Gastrocnemius medialis (tissue), 4 donors: ENCODE data around the gene CELF4. TPM values are rescaled to one million over a fixed set of nuclear protein-coding genes. Genes with fewer than 3 reads are reported as not detected.

Source experiments
- ATAC-seq, 2 donors: fragments of 150-250 bp; one replicate each; pipeline ENCODE4 v1.9.1; 2016
- DNase-seq, 2 donors: peaks; one replicate each; pipeline ENCODE4 v3.0.0-alpha.2; 2019
- H3K27ac ChIP-seq, 4 donors: fragments of 200-600 bp; sonication (generic); 1 replicate in 1 of 4; 2 replicates in 3 of 4; pipeline ENCODE4 v1.5.1; 2016 to 2018; ENCODE audit warnings: mild to moderate bottlenecking in 2 of 4, moderate library complexity in 1 of 4
- H3K27me3 ChIP-seq, 3 donors: fragments of 200-600 bp; sonication (generic) in 2 of 3; 1 replicate in 1 of 3; 2 replicates in 2 of 3; pipeline versions ENCODE4 v1.5.1 to v1.6.0; 2016 to 2019; ENCODE audit warnings: mild to moderate bottlenecking in 1 of 3, moderate library complexity in 1 of 3
- H3K36me3 ChIP-seq, 2 donors: fragments of 200-600 bp; sonication (generic) in 1 of 2; one replicate each; pipeline ENCODE4 v1.5.1; 2017 to 2018
- H3K4me1 ChIP-seq, 2 donors: fragments of 200-600 bp; sonication (generic) in 1 of 2; one replicate each; pipeline ENCODE4 v1.5.1; 2016 to 2017; ENCODE audit warnings: mild to moderate bottlenecking in 2 of 2
- H3K4me3 ChIP-seq, 4 donors: fragments of 200-600 bp; sonication (generic) in 3 of 4; 1 replicate in 1 of 4; 2 replicates in 3 of 4; pipeline ENCODE4 v1.5.1; 2016 to 2019; ENCODE audit warnings: mild to moderate bottlenecking in 2 of 4
- H3K9me3 ChIP-seq, 3 donors: fragments of 200-600 bp; sonication (generic) in 2 of 3; 1 replicate in 1 of 3; 2 replicates in 2 of 3; pipeline ENCODE4 v1.5.1; 2016 to 2019
- CTCF ChIP-seq, 5 experiments: fragments of 450-650 bp in 3 of 5; fragments of 200-600 bp in 2 of 5; sonication (generic) in 2 of 5; IDR thresholded peaks in 4 of 5; conservative IDR thresholded peaks in 1 of 5; 1 replicate in 4 of 5; 2 replicates in 1 of 5; pipeline ENCODE4 v1.5.1; 2016 to 2019; ENCODE audit warnings: antibody characterized with exemption in 5 of 5, mild to moderate bottlenecking in 3 of 5, moderate library complexity in 3 of 5
- POLR2A ChIP-seq, 2 donors: fragments of 450-650 bp; IDR thresholded peaks; one replicate each; pipeline ENCODE4 v1.6.1; 2017; ENCODE audit warnings: antibody characterized with exemption in 2 of 2, mild to moderate bottlenecking in 2 of 2, moderate library complexity in 2 of 2
- in situ Hi-C, 4 donors: fragments of 200-750 bp; cut with MboI; loops; one replicate each; pipeline versions ENCODE4 v1.15.0 to v1.8.0; 2017; ENCODE audit warnings: low sequenced_read_pairs in 4 of 4
- intact Hi-C: fragments of 100-400 bp; cut with DNase I; formaldehyde crosslinking; loops from one replicate; pipeline ENCODE4 v1.15.1; 2023; ENCODE audit warnings: low total_unique reads
- total RNA-seq, 4 donors: library from RNA; depleted of rRNA; stranded (reverse); fragments of >200 nt; gene quantifications; one replicate each; pipeline versions ENCODE4 v1.1.0 to v1.2.3, GENCODE V29; 2016

The CELF4 gene
- total RNA-seq, 4 donors from 2014 or later = not detected

- Histone ChIP-seq H3K36me3 (no peaks in the 10 kb centered on the region), H3K27me3 (no peaks in the 10 kb centered on the region), H3K4me3 (no peak overlapping the region), H3K9me3 (no peaks in the 10 kb centered on the region), H3K4me1 (no peaks in the 10 kb centered on the region), H3K27ac (no peak overlapping the region)
- ATAC-seq (no peak), DNase-seq (no peak)
- in situ Hi-C loops = no loop called here
- intact Hi-C loops = no loop called here
- TF ChIP-seq POLR2A (IDR thresholded peaks at IDR 0.05) (no peak), CTCF (IDR thresholded peaks at IDR 0.05 in 4 of 5, conservative IDR thresholded peaks at IDR 0.05 in 1 of 5) (no peak)
These were observed 64.5 kb downstream of the CELF4 start for GRCh38 chr18:37501136-37501535.

GRCh38 chr18:37499913-37500312 is 65.7 kb downstream of the CELF4 start:
- in situ Hi-C loops = no loop called here
- H3K27me3 ChIP-seq = no peaks in the 10 kb centered on the region
- H3K27ac ChIP-seq = no peak overlapping the region
- H3K4me1 ChIP-seq = no peaks in the 10 kb centered on the region
- TF ChIP-seq POLR2A (IDR thresholded peaks at IDR 0.05) = no peak
- TF ChIP-seq CTCF (IDR thresholded peaks at IDR 0.05 in 4 of 5, conservative IDR thresholded peaks at IDR 0.05 in 1 of 5) = no peak
- DNase-seq = no peak
- H3K36me3 ChIP-seq = no peaks in the 10 kb centered on the region
- no peak overlapping the region for H3K4me3 ChIP-seq
- intact Hi-C loops = no loop called here
- no peak for ATAC-seq
- no peaks in the 10 kb centered on the region for H3K9me3 ChIP-seq

GRCh38 chr18:37499044-37499443 is 66.6 kb downstream of the CELF4 start:
- ATAC-seq (no peak), DNase-seq (no peak)
- H3K36me3 ChIP-seq = no peaks in the 10 kb centered on the region
- H3K27ac ChIP-seq = no peak overlapping the region
- H3K4me1 ChIP-seq = no peaks in the 10 kb centered on the region
- intact Hi-C loops = no loop called here
- in situ Hi-C loops = no loop called here
- no peaks in the 10 kb centered on the region for H3K9me3 ChIP-seq
- TF ChIP-seq CTCF (IDR thresholded peaks at IDR 0.05 in 4 of 5, conservative IDR thresholded peaks at IDR 0.05 in 1 of 5) (no peak), POLR2A (IDR thresholded peaks at IDR 0.05) (no peak)
- no peaks in the 10 kb centered on the region for H3K27me3 ChIP-seq
- no peak overlapping the region for H3K4me3 ChIP-seq

DNA sequence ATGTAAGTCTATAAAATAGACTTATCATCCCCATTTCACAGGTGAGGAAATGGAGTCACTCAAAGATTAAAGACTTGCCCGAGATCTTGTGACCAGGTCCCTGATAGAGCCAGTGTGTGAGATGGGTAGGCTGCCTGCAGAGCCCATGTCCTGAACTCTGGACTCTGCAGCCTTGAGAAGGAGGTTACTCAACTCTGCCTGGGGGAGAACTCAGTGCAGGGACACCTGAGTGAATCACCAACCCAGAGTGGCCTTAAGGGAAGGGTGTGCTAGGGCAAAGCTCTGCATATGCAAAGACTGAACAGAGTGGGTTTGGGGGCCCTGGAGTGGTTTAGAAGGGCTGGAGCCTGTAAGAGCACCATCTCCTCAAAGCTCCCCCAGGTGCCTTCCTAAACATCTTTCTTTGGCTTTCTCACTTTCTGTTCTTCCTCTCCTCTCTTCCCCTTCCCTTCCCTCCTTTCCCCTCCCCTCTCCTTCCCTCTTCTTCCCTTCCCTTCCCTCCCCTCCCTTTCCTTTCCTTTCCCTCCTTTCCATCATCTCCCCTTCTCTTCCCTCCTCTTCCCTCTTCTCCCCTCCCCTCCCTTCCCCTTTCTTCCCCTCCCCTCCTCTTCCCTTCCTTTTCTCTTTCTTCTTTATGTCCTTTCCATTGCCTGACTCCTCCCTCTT is 67.6 kb downstream of the CELF4 start:
- no peak for TF ChIP-seq CTCF (IDR thresholded peaks at IDR 0.05 in 4 of 5, conservative IDR thresholded peaks at IDR 0.05 in 1 of 5)
- TF ChIP-seq POLR2A (IDR thresholded peaks at IDR 0.05) = no peak
- Histone ChIP-seq H3K4me1 (no peaks in the 10 kb centered on the region), H3K27me3 (no peaks in the 10 kb centered on the region), H3K9me3 (no peaks in the 10 kb centered on the region), H3K4me3 (no peak overlapping the region), H3K27ac (no peak overlapping the region), H3K36me3 (no peaks in the 10 kb centered on the region)
- DNase-seq (no peak), ATAC-seq (no peak)
- in situ Hi-C loops = no loop called here
- intact Hi-C loops = no loop called here

DNA sequence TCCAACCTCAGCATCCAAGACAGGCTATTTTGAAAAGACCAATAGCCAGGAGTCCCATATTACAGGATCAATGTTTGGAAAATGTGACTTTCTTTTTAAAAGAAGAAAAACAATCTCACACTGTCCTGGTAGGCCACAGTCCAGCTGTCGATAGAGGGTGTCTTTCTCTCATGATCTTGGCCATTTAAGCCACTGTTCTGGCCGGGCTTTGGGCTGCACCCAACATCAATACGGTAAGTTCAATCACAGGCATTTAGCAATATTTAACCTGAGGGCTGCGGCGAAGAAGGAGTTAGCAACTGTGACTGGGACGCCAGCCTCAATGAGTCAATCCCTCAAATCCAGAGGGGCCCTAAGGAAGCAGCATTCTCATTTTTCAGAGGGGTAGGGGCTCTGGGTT is 69.0 kb downstream of the CELF4 start:
- H3K27ac ChIP-seq = no peak overlapping the region
- H3K4me1 ChIP-seq = no peaks in the 10 kb centered on the region
- no peaks in the 10 kb centered on the region for H3K36me3 ChIP-seq
- no peak for DNase-seq
- no peak overlapping the region for H3K4me3 ChIP-seq
- H3K27me3 ChIP-seq = no peaks in the 10 kb centered on the region
- ATAC-seq = no peak
- H3K9me3 ChIP-seq = no peaks in the 10 kb centered on the region
- no peak for TF ChIP-seq POLR2A (IDR thresholded peaks at IDR 0.05)
- no peak for TF ChIP-seq CTCF (IDR thresholded peaks at IDR 0.05 in 4 of 5, conservative IDR thresholded peaks at IDR 0.05 in 1 of 5)
- intact Hi-C loops = no loop called here
- in situ Hi-C loops = no loop called here
